Gastroesophageal sphincter (tissue), 3 donors: ENCODE results near the gene ATP13A2.

Source experiments
- CTCF ChIP-seq, 4 experiments: fragments of 200-600 bp in 2 of 4; fragments of 450-650 bp in 2 of 4; sonication (generic) in 1 of 4; IDR thresholded peaks; one replicate each; pipeline ENCODE4 v1.5.1; 2017 to 2019; ENCODE audit warnings: antibody characterized with exemption in 4 of 4, mild to moderate bottlenecking in 2 of 4, moderate library complexity in 2 of 4
- EP300 ChIP-seq: sonication (generic); formaldehyde crosslinking; IDR thresholded peaks from one replicate; pipeline ENCODE4 v1.6.1; 2017; ENCODE audit warnings: antibody characterized with exemption, mild to moderate bottlenecking
- POLR2A ChIP-seq, 2 donors: fragments of 450-650 bp; IDR thresholded peaks; one replicate each; pipeline ENCODE4 v1.6.1; 2017; ENCODE audit warnings: antibody characterized with exemption in 2 of 2, mild to moderate bottlenecking in 2 of 2, moderate library complexity in 1 of 2

GRCh38 chr1:17017435-17017834 lies 5.7 kb upstream of the ATP13A2 start:
- TF ChIP-seq POLR2A (IDR thresholded peaks at IDR 0.05) (no peak), CTCF (IDR thresholded peaks at IDR 0.05) (no peak), EP300 (no peak)
